ENCODE results near the gene KDM7A. TPM values are rescaled to one million over a fixed set of nuclear protein-coding genes. Genes with fewer than 3 reads are reported as not detected.

KDM7A gene
- total and polyA plus RNA-seq, 2 of the 8 experiments (the other 6 are each of a cell fraction or from before 2014, with no cell fraction given): 2.2 to 12.5 TPM

GRCh38 chr7:140127360-140128127, 49.2 kb downstream of the KDM7A start (continued):
- no peak for TF ChIP-seq KDM5A (IDR thresholded peaks at IDR 0.05; ENCODE audit: low read length)
